Endothelial cell of hepatic sinusoid (primary cell): ENCODE data around the gene ENPP1.
"Not testable (repeated sequence)": the region's sequence is repeated elsewhere in the genome, so short reads cannot be mapped to it uniquely, and the experiment has no call there.

Source experiments
- in situ Hi-C: cut with HindIII; loops from 2 replicates; pipeline ENCODE4 v1.10.0; 2017; ENCODE audit warnings: low sequenced_read_pairs

The ENPP1 gene

GRCh38 chr6:131910219-131910589, 102.4 kb downstream of the ENPP1 start:
- in situ Hi-C loops = no loop called here

DNA sequence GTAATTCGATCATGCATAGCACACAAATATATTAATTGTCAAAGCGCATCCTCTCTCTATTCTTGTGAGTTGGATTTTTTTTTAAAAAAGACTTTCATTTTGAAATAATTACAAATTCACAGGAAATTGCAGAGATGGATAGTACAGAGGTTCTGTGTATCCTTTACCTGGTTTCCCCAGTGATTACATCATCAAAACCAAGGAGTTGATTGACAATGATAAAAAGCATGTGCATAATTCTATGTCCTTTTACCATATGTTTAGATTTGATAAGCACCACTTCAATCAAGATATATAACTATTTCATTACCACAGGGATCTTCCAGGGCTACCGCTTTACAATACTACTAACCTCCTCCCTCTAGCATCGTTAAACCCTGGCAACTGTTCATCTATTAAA, 103.1 kb downstream of the ENPP1 start:
- in situ Hi-C loops = no loop called here

- in situ Hi-C loops = no loop called here
These were observed 104.1 kb downstream of the ENPP1 start for GRCh38 chr6:131911951-131912350.

- in situ Hi-C loops = no loop called here
These were observed 106.4 kb downstream of the ENPP1 start for GRCh38 chr6:131914234-131914633.

GRCh38 chr6:131914967-131915751, 107.3 kb downstream of the ENPP1 start:
- in situ Hi-C loops = no loop called here

GRCh38 chr6:131916091-131916796, 108.4 kb downstream of the ENPP1 start:
- in situ Hi-C loops = not testable (repeated sequence)

DNA sequence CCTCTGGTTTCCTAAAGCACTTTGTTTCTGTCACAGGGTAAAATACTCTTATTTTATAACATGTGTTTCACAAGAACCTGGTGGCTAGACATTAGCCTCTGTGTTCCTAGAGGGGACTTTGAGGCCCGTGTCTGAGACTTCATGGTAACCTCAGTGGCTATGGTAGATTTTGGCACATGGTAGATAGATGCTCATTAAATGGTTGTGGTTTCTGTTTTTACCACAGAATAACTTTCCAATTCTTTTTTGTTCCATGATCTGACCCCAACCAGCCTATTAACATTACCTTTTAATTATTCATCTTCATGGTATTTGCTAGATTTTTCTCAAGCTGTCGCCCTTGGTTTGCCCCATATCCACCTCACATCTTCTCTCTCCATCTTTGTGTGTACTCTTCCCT, 109.0 kb downstream of the ENPP1 start:
- in situ Hi-C loops = no loop called here

DNA sequence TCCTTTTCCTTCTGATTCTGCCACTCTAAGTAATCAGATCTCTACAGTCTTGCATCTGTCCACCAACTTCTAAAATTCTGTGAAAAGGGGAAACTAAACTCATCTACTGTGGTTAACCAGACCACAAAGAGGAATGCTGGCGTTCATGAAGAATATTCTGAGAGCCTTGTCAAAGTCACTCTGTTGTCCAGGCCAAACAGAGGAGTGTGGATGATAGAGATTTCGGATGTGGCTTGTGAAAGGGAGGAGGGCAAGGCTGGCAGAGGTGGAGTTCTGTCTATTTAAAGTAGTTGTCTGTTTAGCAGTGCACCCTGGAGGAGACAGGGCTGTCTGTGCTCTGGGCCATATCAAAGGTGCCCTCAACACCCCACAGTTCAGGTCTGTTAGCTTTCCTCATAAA, 109.5 kb downstream of the ENPP1 start:
- in situ Hi-C loops = no loop called here

DNA sequence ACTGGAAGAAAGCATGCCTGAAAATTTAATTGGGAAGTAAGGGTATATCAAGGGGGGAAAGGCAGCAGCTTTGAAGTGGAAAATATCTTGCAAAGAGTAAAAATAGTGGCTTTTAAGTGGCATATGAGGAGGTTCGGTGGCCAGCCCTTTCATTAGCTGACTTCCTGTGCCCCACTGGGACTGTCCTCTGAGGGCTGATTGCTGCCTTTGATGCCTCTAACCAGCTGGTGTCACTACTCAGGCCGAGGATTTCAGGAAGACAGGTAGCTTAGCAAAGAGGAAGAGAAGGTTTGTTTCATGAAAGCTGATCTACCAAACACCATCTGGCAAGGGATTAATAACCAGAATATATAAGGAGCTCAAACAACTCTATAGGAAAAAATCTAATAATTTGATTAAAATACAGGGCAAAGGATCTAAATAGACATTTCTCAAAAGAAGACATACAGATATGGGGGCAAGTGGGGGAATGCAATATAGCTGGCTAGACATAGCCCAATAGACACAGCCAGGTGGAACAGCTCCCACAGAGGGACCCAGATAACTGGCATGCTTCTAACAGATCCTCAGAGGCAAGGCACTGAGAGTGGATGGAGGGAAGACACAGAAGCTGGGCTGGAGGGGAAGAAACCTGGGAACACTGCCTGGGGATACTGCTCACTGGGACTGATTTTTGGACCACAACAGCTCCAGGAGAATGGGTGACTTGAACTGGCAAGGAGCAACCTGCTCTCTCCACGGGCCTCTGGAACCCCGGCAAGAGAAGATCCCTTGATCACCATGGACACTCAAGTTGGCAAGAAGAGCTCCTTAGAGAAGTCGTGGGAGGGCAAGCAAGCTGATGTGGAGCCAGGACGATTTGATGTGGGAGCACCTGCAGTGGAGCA, 110.2 kb downstream of the ENPP1 start:
- in situ Hi-C loops = no loop called here

- in situ Hi-C loops = no loop called here
These were observed 111.0 kb downstream of the ENPP1 start for GRCh38 chr6:131918650-131919355.

- in situ Hi-C loops = no loop called here
These were observed 112.8 kb downstream of the ENPP1 start for GRCh38 chr6:131920656-131921055.

- in situ Hi-C loops = no loop called here
These were observed 115.5 kb downstream of the ENPP1 start for GRCh38 chr6:131923356-131923755.

- in situ Hi-C loops = no loop called here
These were observed 117.2 kb downstream of the ENPP1 start for GRCh38 chr6:131924881-131925474.

DNA sequence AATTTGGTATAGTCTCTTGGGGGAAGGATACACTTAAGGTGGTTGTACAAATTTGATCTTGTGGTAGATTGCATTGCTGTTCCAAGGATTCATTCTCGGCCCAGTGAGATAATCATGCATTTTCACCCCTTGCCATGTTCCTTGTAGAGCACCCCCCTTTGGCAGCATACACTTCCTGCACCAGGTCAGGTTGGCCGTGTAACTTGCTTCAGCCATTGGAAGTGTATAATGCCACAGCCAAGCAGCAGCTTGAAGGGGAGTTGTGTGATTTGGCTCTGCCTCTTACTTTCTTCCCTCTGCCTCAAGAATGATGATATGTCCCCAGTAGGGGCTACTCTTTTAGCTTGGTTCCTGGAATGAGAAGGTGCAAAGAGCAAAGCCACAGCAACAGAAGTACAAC, 121.4 kb downstream of the ENPP1 start:
- in situ Hi-C loops = no loop called here

GRCh38 chr6:131929976-131930375, 122.2 kb downstream of the ENPP1 start:
- in situ Hi-C loops = no loop called here

- in situ Hi-C loops = no loop called here
These were observed 123.4 kb downstream of the ENPP1 start for GRCh38 chr6:131931063-131931750.

- in situ Hi-C loops = loop anchor here (5.0 kb wide), 1 partner anchor 76 kb away; no protein-coding TSS in a partner anchor
These were observed 128.3 kb downstream of the ENPP1 start for GRCh38 chr6:131936156-131936555.

DNA sequence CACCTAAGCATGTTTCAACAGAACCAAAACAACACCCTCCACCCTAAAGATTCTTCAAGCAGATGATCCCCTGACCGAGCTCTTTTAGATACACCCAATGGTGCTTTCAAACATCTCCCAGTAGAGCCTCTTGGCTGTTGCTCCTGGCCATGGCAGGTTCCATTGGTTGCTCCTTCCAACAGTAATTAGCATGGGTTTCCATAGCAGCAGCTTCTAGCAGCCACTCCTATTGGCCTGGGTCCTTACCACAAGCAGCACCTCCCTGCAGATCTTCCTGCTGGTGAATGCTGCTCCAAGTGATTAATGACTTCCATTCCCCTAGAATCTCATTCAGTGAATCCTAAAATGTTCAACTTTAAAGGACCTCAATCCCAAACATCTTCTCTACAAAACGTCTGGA, 129.4 kb downstream of the ENPP1 start:
- in situ Hi-C loops = loop anchor here (5.0 kb wide), 1 partner anchor 75 kb away; no protein-coding TSS in a partner anchor
